ENCODE measurements around the gene LRRC9.
"Not testable (repeated sequence)": the region's sequence is repeated elsewhere in the genome, so short reads cannot be mapped to it uniquely, and the experiment has no call there.

LRRC9 gene

GRCh38 chr14:60094306-60094897 lies 174.5 kb downstream of the LRRC9 start:
- TF ChIP-seq, protein P1, sequence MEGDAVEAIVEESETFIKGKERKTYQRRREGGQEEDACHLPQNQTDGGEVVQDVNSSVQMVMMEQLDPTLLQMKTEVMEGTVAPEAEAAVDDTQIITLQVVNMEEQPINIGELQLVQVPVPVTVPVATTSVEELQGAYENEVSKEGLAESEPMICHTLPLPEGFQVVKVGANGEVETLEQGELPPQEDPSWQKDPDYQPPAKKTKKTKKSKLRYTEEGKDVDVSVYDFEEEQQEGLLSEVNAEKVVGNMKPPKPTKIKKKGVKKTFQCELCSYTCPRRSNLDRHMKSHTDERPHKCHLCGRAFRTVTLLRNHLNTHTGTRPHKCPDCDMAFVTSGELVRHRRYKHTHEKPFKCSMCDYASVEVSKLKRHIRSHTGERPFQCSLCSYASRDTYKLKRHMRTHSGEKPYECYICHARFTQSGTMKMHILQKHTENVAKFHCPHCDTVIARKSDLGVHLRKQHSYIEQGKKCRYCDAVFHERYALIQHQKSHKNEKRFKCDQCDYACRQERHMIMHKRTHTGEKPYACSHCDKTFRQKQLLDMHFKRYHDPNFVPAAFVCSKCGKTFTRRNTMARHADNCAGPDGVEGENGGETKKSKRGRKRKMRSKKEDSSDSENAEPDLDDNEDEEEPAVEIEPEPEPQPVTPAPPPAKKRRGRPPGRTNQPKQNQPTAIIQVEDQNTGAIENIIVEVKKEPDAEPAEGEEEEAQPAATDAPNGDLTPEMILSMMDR (IDR thresholded peaks at IDR 0.05; ENCODE audit: control extremely low read depth, extremely low read depth, low read depth, missing control alignments), result no peak
- POLR2A ChIA-PET, result no interaction called here
- DNase-seq (ENCODE audit: extremely low spot score), result no peak
- CTCF ChIA-PET, result interaction anchor here (0.9 to 1.3 kb wide), 2 partner anchors 16 to 129 kb away, joined by 3 to 4 read pairs; no protein-coding TSS in a partner anchor

- no peak for DNase-seq (ENCODE audit: extremely low spot score)
- POLR2A ChIA-PET, result no interaction called here
- TF ChIP-seq, protein P1 (IDR thresholded peaks at IDR 0.05; ENCODE audit: control extremely low read depth, extremely low read depth, low read depth, missing control alignments), result no peak
- CTCF ChIA-PET, result interaction anchor here (0.8 to 2.2 kb wide), 5 partner anchors 14 to 237 kb away, joined by 3 to 12 read pairs (median 3); partner anchors contain the start of gene DHRS7
Observed at GRCh38 chr14:60095231-60095630, 175.3 kb downstream of the LRRC9 start.

GRCh38 chr14:60095781-60096450 lies 176.0 kb downstream of the LRRC9 start:
- DNase-seq (ENCODE audit: extremely low spot score), result no peak
- ChIA-PET CTCF (interaction anchor here (0.8 to 2.2 kb wide), 6 partner anchors 13 to 236 kb away, joined by 3 to 12 read pairs (median 3); partner anchors contain the start of gene DHRS7), POLR2A (no interaction called here)
- TF ChIP-seq, protein P1 (IDR thresholded peaks at IDR 0.05; ENCODE audit: control extremely low read depth, extremely low read depth, low read depth, missing control alignments), result no peak

- CTCF ChIA-PET, result no interaction called here
- TF ChIP-seq, protein P1 (IDR thresholded peaks at IDR 0.05; ENCODE audit: control extremely low read depth, extremely low read depth, low read depth, missing control alignments), result no peak
- POLR2A ChIA-PET, result no interaction called here
- DNase-seq (ENCODE audit: extremely low spot score), result no peak
Observed at GRCh38 chr14:60097974-60098373, 178.0 kb downstream of the LRRC9 start.

- POLR2A ChIA-PET; DNase-seq (ENCODE audit: extremely low spot score): not testable (repeated sequence)
- CTCF ChIA-PET, result interaction anchor here (0.9 to 1.2 kb wide), 2 partner anchors 36 to 72 kb away, joined by 3 read pairs; no protein-coding TSS in a partner anchor
Observed at GRCh38 chr14:60099855-60100254, 179.9 kb downstream of the LRRC9 start.

- ChIA-PET CTCF (interaction anchor here (1.0 kb wide), 1 partner anchor 618 kb away, joined by 3 read pairs; the partner anchor contains the start of gene L3HYPDH), POLR2A (no interaction called here)
- no peak for DNase-seq (ENCODE audit: extremely low spot score)
- TF ChIP-seq, protein P1 (IDR thresholded peaks at IDR 0.05; ENCODE audit: control extremely low read depth, extremely low read depth, low read depth, missing control alignments), result no peak
Observed at GRCh38 chr14:60101786-60102185, 181.8 kb downstream of the LRRC9 start.

GRCh38 chr14:60102389-60102788 lies 182.4 kb downstream of the LRRC9 start:
- ChIA-PET POLR2A (no interaction called here), CTCF (no interaction called here)
- TF ChIP-seq, protein P1 (IDR thresholded peaks at IDR 0.05; ENCODE audit: control extremely low read depth, extremely low read depth, low read depth, missing control alignments), result no peak
- no peak for DNase-seq (ENCODE audit: extremely low spot score)

Measured in GM10248 (cell line).